Erythroblast (primary cell): Measurements from ENCODE around the gene CD82.

Experiments
- GATA1 ChIP-seq: IDR thresholded peaks from 2 replicates; pipeline ENCODE4 v1.6.1; 2011; ENCODE audit warnings: low read depth, mild to moderate bottlenecking, control low read depth, low read length, moderate library complexity
- POLR2A ChIP-seq: IDR thresholded peaks from 2 replicates; pipeline ENCODE4 v1.6.1; 2011; ENCODE audit warnings: mild to moderate bottlenecking, low read length

DNA sequence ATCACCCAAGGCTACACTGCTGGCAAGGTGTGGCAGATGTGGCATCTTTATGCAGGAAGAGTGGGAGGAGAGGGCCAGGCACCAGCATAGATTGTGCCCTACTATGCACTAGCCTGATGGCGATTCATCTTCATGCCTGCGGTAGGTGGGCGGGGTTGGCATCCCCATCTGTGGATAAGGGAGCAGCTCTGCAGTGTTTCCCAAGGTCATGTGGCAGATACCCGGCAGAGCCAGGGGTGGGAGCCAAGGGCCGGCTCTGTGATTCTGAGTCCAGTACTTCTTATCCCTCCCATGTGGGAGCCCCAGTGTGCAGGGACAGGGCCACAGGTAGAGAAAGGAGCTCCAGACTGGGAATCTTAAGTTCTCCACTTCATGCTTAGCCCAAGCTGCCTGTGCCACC lies 20.0 kb downstream of the CD82 start:
- TF ChIP-seq POLR2A (no peak), GATA1 (no peak)
